NCI-H1930 (cell line): Measurements from ENCODE around the gene ATP13A2.

Source experiments
- DNase-seq, 2 experiments: peaks; one replicate each; lab custom pipeline; 2025; lab: John Stamatoyannopoulos, UW

Gene ATP13A2, protein sequence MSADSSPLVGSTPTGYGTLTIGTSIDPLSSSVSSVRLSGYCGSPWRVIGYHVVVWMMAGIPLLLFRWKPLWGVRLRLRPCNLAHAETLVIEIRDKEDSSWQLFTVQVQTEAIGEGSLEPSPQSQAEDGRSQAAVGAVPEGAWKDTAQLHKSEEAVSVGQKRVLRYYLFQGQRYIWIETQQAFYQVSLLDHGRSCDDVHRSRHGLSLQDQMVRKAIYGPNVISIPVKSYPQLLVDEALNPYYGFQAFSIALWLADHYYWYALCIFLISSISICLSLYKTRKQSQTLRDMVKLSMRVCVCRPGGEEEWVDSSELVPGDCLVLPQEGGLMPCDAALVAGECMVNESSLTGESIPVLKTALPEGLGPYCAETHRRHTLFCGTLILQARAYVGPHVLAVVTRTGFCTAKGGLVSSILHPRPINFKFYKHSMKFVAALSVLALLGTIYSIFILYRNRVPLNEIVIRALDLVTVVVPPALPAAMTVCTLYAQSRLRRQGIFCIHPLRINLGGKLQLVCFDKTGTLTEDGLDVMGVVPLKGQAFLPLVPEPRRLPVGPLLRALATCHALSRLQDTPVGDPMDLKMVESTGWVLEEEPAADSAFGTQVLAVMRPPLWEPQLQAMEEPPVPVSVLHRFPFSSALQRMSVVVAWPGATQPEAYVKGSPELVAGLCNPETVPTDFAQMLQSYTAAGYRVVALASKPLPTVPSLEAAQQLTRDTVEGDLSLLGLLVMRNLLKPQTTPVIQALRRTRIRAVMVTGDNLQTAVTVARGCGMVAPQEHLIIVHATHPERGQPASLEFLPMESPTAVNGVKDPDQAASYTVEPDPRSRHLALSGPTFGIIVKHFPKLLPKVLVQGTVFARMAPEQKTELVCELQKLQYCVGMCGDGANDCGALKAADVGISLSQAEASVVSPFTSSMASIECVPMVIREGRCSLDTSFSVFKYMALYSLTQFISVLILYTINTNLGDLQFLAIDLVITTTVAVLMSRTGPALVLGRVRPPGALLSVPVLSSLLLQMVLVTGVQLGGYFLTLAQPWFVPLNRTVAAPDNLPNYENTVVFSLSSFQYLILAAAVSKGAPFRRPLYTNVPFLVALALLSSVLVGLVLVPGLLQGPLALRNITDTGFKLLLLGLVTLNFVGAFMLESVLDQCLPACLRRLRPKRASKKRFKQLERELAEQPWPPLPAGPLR

DNA sequence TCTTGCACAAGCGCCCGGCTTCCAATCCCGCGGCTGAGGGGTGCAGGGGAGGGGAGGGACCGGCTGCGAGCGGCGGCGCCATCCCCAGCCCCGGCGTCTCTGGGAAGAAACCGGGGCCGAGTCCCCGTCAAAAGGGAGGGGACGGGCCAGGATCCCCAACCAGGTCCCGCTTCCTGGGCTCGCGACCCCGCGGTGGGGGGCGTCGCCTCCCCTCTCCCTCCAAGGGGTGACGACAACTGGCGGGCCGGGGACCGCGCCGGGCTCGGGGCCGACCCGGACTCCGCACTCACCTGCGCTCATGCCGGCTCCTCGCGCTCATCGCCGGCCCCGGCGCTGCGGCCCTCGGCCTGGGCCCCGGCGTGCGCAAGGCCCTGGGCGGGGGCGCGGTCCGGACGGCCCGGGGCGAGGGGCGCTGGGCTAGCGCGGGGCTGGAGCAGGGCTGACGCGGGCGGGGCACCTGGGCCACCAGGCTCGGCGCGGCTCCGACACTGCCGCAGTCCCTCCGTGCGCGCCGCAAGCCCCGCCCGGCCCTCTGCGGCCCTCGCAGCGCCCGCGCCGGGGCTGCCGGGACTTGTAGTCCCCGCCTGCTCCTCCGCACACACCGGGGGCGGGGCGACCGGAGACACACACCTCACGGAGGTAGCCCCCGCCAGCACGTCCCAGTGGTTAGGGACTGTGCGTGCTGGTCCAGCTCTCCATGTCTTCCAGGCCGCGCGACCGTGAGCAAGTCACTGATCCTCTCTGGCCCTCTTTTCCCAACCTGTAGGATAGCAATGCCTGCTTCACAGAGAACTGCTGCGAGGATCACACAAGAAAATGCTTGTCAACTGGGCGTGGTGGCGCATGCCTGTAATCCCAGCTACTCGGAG lies at the start of gene ATP13A2:
ATP13A2 (minus strand) TSS at position 490 of the 869 bp plus-strand sequence; CDS start at position 300, 190 bp downstream.
- peak; percentile 76 to 89 for DNase-seq

DNA sequence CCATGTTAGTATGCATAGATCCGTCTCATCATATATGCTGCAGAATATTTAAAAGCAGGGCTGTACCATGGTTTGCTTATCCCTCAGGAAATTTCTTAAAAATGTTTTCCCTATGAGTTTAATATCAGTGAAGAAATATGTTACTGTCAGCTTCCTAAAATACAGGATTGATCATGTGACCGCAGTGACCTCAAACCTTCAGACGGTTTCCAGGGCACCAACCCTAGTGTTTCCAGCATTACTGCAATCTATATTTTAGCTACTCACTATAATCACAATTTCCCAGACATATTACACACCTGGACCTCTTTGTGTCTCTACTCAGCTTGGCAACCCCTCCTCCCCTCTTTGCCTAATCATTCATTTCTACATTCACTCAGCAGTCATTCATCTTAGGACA lies 49.8 kb upstream of the ATP13A2 start:
- DNase-seq = no peak

DNA sequence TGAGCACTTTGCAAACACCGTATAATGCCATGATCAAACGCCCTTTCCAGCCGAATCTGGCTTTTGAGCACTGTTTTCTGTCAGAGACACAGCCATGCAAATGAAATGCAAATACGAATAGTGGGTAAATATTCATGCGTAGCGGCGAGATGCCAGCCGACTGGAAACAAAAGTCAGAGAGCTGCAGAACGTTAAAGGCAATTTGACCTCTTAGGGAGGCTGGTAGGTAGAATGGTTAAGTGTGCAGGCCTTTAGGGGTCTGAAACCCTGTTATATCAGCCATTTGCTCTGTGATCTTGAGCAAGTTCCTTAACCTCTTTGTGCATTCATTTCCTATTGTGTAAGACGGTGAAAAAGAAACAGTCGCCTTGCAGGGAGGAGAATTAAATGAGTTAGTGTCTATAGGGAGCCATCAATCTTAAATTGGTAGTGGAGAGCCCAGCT lies 48.6 kb upstream of the ATP13A2 start:
- DNase-seq = no peak

DNA sequence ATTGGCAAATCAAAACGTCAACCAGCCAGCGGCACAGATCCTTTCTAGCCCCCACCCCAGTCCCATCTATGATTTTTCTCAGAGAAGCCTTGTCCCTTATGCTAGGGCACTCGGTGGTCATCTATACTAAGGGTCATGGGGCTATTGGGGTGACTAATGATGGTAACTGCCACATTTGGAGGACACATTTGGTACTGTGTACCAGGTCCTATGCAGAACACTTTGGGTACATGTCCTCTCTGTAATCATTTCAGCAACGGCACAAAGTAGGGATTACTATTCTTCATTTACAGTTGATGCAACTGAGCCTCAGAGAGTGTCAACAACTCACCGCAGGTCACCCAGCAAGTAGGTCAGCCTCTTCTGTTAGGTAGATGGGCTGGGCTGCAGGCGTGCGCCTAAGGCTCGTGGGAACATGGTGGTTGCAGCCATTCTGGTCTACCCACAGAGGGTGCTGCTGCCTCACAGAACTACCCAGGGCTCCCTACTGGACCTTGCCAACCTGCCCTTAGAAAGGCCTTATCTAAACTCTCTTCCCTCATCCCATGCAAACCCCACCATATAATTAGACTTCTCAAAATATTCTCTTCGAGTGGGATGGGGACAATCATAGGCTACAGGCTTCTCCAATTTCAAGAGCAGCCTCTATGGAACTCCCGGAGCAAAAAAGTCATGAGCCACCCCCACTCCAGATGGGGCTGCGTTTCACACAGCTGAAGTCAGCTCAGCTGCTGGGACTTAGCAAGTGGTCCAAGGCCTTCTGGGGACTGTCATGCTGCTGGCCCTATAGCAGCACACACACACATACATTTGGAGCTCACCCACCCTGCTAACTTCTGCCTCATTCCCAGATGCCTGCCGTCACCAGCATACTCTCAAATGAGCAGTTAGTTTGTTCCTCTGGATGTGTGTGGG lies 47.9 kb upstream of the ATP13A2 start:
- DNase-seq = peak; percentile 30 to 63

DNA sequence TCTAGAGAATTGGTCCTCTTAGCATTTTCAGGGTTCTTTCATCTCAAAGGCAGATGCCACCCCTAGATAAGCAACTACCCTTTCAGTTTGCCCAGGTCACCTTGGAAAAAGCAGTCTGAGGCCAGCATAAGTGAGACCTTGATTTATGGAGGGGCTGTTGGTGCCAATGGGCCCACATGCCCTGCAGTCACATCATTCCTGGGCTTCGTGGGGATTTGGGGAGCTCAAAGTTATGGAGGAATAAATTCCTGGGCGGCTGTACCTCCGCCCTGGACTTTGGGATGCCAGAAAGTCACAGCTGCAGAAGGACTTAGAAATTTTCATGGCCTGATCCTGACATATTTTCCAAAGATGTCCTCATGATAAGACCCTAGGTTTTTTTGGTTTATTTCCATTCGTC lies 44.8 kb upstream of the ATP13A2 start:
- no peak for DNase-seq

DNA sequence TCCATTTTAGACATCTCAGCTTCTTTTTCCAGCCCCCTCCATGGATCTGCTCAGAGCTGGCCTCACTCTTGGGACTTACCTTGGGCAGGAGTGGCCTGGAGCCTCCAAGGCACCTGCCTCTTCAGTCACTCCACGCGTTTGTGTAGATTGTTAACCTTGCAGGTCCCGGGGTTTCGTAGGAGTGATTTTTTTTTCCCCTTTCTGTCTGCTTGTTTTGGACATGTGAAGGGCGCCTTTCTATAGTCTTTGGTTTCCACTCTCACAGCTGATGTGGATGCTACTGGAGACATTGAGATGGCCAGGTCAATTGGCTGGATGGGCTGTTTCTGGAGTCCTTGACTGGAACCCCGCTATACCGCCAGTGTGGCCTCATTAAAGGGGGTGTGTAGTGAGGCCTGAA lies 44.1 kb upstream of the ATP13A2 start:
- DNase-seq = no peak

DNA sequence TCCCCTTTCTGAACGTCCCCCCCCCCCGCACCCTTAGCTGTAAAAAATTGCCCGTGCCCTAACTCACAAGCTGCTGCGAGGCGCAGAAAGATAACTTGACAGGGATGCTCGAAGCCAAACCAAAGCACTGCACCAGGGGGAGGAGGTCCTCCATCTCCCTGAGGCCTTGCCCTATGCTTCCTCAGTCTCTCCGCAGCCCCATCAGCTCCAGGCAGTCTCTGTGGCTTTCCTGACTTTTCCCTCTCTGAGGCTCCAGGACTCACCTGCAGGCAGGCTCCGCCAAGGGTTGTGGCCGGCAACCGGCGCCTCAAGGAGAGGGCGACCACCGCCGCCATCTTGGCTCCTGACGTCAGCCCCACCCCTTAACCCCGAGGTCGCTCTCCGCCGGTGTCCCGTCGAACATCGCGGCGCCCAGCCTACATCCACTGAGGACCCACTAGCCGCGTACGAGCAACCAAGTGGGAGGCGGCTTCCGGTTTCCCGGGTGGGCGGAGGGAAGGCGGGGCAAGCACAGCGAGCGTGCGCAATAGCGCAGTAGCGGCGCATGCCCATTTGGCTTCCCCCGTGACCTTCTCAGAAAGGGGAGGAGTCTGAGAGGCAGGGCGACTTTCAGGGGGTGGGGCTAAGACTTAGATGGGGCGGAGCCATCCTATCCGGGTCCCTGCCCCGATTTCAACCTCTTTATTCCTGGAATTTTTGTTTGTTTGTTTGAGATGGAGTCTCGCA lies 42.1 kb upstream of the ATP13A2 start, which contains the start of gene SDHB:
SDHB (minus strand) TSS at position 348 of the 726 bp plus-strand sequence; CDS start at position 335, 13 bp downstream.
- DNase-seq = peak; percentile 96 to 98

DNA sequence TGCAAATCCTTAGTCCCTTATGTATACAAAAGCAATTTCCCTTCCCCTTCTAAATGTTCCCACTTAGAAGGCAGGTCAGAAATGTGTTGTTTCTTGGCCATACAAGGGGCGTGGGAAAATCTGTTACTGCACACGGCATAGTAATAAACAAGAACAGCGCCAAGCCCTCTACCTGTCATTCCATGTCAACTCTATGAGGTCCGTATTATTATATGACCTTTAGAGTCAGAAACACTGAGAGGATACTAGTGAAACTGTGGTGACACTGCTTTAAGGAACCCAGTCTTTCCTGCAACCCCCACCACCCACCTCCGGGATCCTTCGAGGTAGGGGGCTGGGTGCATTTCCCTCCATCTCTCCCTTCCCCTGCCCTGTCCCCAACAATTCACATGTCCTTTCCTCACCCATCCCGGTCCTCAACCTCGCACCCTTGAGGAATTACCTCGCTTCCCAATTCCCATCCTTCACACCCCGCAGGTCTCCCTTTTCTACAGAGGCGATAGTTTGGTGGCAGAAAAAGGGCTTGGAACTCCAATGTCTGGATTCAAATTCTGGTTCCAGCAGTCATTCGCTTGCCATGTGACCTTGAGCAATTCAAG lies 41.5 kb upstream of the ATP13A2 start:
- DNase-seq = no peak

DNA sequence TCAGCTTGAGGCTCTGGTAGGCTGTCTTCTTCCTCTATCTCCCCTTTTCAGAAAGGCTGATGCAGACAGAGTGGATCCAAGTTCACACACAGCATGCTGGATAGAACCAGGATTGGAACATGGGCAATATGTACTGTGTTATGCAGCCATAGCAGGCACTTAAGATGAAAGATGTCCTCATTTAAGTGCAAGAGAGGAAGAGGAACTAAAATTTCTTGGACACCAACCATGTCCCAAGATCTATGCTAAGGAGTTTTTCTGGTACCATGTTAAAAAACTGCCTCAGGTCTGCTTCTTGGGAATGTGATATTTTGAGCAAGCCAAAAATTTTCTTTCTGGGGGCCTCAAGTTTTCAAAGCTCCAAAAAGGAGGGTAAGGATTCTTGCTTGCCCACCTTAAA lies 40.9 kb upstream of the ATP13A2 start:
- no peak for DNase-seq

DNA sequence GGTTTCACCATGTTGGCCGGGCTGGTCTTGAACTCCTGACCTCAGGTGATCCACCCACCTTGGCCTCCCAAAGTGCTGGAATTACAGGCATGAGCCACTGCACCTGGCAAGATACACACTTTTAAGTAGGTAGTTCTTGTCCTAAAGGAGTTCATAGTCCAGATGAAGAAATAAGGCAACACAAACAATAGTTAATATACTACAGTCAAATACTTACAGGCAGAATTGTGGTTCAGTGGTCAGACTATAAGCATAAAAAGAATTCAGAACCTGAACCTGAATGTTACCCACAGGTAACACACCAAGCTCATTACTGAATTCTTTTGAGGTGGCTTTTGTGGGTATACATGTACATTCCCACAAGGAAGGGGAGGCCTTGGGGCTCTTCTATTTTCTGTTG lies 40.3 kb upstream of the ATP13A2 start:
- DNase-seq = no peak

DNA sequence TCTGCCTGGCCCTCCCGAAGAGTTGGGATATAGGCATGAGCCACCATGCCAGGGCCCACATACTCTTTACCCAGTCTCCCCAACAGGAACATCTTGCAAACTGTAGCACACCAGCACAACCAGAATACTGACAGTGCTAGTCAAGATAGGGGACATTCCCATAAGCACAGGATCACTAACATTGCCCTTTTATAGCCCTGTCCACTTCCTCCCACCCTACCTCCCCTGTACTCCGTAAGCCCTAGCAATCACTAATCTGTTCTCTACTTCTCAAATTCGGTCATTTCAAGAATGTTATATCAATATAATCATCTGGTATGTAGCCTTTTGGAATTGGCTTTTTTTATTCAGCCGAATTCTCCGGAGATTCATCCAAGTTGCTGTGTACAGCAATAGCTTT lies 36.2 kb upstream of the ATP13A2 start:
- no peak for DNase-seq

DNA sequence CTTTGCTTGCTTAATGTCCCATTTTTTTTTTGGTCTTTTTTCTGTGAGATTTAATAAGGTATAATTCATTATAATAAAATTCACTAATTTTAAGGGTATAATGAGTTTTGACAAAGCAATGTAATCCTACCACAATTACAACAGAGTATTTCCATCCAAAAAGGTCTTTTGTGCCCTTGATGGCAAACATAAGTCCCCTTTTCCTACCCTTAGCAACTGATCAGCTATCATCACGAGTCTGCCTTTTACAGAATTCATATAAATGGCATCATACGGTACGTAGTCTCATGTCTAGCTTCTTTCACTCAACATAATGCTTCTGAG lies 34.6 kb upstream of the ATP13A2 start:
- DNase-seq = no peak

DNA sequence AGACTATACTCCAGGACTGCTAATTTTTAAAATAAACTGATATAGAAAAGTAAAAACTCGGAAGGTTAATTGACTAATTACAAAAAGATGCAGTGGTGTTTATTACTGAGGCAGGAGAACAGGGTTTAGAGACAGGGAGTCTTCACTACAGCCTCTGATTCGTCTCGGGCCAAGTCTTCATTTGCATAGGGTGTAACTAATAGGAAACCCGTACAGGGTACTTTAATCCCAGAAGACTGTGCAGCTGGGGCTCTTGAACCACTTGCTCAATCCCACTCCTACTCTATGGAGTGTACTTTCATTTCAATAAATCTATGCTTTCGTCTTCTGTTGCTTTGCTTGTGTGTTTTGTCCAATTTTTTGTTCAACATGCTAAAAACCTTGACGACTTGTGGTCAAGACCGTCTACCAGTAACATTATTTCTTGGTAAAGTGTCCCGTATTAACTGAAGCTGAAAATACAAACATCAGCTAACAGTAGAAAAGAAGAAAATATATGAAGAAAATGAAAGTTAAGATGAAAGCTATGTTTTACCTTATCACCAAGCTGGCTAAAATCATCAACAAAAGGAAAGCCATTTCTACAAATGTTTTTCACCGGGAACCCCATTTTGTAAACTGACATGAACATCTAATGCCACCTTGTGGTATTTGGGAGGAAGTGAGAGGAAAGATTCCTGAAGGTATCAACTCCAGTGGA lies 34.1 kb upstream of the ATP13A2 start:
- peak; percentile 16 to 51 for DNase-seq

DNA sequence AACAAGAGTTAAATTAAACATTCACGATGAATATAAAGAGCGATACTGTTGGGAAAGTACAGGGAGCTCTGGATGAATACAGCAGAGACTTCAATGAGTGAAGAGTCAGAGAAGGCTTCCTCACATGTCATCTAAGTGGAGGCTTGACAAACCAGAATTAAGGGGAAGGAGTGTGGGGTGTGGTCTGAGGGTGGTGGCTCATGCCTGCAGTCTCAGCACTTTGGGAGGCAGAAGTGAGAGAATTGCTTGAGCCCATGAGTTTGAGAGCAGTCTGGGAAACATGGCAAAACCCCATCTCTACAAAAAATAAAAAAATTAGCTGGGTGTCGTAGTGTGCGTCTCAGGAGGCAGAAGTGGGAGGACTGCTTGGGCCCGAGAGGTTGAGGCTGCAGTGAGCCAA lies 33.4 kb upstream of the ATP13A2 start:
- DNase-seq = no peak

DNA sequence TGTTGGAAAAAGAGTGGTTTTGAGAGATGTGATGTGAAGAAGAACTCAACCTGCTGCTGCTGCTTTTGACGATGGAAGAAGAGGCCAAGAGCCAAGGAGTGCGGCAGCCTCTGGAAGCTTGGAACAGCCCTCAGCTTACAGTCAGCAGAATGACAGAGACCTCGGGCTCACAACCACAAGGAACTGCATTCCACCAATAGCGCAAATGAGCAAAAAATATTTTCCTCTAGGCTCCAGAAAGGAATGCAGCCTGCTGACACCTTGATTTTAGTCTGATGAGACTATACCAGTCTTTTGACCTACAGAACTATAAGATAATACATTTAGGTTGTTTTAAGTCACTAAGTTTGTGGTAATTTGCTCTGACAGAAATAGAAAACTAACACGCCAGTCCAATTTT lies 31.9 kb upstream of the ATP13A2 start:
- DNase-seq = no peak

DNA sequence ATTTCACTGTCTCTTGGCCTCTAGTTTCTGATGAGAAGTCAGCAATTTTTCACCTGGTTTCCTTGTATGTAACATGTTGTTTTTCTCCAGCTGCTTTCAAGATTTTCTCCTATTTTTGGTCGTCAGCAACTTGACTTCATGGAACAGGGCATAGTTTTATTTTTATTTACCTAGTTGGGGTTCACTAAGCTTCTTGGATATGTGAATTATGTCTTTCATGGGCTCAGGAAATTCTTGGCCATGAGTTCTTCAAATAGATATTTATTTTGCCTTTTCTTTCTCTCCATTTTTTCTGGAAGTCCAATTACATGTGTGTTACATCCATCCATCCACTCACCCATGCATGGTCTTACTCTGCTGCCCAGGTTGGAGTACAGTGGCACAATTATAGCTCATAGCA lies 28.4 kb upstream of the ATP13A2 start:
- no peak for DNase-seq

DNA sequence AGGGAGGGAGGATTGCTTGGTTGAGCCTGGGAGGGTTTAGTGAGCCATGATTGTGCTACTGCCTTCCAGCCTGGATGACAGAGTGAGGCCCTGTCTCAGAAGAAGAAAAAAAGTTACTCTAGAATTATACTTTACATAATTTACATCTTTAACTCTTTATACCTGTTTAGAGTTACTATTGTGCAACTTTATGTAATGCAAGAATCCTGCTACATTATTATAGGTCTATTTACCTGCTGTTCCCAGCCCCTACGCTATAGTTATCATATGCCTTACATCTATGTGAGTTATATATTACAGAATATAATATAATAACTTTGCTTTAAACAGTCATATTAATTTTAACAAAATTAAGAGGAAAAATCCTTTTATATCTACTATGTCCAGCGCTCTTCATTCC lies 27.8 kb upstream of the ATP13A2 start:
- no peak for DNase-seq

DNA sequence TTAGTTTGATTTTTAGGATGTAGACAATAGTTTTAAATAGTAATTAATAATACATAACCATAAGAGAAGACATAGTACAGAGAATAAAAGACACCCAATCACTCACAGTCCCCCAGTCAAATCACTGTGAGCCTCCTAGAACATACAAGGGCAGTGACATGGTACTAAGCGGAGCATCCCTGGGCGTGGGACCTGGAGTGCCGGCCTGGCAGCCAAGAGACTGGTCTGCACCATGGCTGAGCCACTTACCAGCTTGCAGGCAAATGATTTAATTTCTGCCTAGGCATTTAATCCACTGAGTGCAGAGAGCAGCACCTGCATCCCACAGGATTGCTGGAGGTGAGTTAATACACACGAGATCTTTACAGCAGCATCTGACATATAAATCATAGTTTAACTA lies 21.8 kb upstream of the ATP13A2 start:
- no peak for DNase-seq

DNA sequence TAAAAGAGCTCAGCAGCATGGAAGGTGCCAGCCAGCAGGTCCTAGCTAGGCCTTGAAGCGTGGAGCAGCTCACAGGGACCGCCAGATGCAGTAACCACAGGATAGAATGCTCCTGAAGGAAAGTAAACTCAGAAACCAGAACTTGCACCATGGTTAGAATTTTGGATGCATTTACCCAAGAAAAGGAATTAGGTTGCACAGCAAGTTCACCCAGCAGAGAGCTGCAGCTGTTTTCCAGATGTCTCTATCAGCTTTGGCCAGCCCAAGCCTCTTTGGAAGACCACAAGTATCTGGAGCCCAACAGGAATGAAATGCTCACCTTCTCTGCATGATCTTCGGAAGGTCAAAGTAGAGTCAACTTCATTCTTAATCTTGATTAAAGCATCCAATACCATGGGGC lies 21.0 kb upstream of the ATP13A2 start:
- DNase-seq = no peak
